Measurements from ENCODE around the gene UPK3A.
"Not testable (repeated sequence)": the region's sequence is repeated elsewhere in the genome, so short reads cannot be mapped to it uniquely, and the experiment has no call there.

Gene UPK3A

DNA sequence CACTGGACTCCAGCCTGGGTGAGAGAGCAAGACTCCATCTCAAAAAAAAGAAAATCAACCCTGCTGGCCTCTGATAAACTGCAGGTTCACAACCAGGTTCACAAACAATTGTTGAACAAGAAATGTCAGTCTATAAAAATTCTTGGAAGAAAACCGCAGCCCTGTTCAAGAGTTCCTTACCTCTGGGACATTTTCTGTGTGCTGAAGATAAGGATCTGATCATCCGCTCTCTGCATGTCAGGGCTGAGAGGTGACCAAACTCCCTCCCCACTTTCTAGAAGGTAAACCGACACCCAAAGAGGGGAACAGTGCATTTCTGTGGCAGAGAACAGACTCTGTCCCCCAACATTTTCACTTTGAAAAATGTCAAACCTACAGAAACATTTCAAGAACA, 4.2 kb upstream of the UPK3A start:
- DNase-seq (ENCODE audit: low spot score): no peak

DNA sequence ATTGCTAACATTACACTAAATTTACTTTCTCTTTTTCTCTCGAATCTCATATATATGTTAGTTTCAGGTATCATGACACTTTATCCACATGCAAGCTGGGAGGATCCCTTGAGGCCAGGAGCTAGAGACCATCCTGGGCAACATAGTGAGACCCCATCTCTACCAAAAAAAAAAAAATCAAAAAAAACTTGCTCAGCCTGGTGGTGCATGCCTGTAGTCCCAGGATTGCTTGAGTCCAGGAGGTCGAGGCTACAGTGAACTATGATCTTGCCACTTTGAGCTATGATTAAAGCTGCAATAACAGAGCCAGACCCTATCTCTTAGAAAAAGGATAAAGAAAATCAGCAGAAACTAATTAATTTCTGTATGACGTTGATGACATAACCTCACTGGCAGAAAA, 3.7 kb upstream of the UPK3A start:
- DNase-seq (ENCODE audit: low spot score): no peak

DNA sequence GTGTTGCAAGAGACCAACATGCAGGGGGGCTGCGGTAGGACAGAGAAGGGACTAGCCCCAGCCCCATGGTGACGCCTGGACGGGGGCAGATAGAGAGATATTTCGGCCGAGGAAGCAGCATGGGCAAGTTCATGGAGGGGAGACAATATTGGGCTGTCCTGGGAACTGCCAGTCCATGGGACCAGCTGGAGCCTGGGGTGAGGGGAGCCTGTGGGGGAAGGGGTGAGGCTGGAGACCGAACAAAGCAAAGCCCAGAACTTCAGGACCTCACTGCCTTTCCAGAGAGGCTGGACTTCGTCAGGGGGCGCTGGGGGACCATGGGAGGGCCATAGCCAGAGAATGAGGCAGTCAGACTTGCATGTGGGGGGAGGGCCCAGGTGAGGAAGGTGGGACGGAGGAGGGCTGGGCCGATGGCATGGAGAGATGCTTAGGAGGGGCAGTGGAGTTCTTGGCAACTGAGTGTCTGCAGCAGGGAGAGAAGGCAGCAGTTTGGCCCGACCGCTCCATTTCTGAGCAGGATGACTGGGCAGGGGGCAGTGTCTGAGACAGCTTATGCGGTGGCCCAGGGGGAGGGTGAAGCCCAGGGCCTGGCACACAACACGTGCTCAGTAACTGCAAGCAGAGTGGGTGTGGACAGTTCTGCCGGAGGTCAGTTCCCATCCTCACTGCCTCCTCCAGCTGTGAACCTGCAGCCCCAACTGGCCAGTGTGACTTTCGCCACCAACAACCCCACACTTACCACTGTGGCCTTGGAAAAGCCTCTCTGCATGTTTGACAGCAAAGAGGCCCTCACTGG, 712 bp downstream of the UPK3A start:
- DNase-seq (ENCODE audit: low spot score): no peak

GRCh38 chr22:45286854-45287551, 2.3 kb downstream of the UPK3A start:
- DNase-seq (ENCODE audit: low spot score): no peak

- peak; percentile 75 for DNase-seq (ENCODE audit: low spot score)
Observed at GRCh38 chr22:45290410-45290936, 5.7 kb downstream of the UPK3A start.

DNA sequence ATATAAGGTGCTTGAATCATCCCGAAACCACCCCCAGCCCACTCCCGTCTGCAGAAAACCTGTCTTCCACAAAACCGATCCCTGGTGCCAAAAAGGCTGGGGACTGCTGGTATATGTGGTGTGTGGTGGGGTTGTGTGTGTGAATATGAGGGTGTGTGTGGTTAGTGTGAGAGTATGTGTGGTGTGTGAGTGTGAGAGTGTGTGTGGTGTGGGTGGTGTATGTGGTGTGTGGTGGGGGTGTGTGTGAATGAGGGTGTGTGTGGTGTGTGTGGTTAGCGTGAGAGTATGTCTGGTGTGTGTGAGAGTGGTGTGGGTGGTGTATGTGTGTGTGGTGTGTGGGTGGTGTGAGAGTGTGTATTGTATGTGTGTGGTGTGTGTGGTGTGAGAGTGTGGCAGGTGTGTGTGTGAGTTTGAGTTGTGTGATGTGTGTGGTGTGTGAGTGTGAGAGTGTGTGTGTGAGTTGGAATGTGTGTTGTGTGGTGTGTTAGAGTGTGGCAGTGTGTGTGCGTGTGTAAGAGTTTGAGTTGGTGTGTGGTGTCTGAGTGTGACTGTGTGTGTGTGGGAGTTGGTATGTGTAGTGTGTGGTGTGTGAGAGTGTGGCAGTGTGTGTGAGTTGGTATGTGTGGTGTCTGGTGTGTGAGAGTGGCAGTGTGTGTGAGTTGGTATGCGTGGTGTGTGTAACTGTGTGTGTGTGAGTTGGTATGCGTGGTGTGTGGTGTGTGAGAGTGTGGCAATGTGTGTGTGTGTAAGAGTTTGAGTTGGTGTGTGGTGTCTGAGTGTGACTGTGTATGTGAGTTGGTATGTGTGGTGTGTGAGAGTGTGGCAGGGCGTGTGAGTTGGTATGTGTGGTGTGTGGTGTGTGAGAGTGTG, 6.5 kb downstream of the UPK3A start:
- no peak for DNase-seq (ENCODE audit: low spot score)

DNA sequence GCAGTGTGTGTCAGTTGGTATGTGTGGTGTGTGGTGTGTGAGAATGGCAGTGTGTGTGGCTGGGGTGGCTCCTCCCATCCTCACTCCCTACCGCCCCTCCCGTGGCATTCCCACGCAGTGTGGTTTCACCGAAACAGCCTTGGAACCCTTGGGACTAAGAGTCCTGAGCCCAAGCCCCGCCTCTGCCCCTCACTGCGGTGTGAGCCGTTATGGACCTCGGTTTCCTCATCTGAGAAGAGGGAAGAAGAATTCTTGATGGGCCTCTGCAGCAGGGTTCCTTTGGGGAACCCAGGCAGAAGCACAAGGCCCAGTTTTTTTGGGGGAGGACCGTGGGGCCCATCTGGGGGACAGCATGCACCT, 7.2 kb downstream of the UPK3A start:
- DNase-seq (ENCODE audit: low spot score): no peak

DNA sequence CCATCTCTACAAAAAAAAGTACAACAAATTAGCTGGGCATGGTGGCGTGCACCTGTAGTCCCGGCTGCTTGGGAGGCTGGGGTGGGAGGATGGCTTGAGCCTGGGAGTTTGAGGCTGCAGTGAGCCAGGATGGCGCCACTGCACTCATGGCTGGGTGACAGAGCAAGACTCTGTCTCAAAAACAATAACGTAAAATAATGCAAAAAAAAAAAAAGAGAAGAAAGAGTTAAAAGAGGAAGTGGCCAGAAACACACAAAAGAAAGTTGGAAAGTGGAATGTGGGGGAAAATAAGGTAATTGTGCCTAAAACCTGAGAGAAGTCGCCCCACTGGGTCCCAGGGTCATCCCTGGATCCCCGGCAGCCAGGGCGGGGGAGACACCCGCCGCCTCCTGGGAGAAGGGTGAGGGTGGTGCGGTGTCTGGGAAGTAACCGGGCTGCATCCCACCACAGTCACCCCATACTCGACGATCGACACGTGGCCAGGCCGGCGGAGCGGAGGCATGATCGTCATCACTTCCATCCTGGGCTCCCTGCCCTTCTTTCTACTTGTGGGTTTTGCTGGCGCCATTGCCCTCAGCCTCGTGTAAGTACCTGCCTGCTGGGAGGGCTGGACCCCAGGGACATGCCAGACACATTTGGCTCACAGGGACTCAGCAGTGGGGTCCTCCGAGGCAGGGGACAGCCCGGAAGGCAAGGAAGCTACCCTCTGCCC, 8.1 kb downstream of the UPK3A start:
- no peak for DNase-seq (ENCODE audit: low spot score)

DNA sequence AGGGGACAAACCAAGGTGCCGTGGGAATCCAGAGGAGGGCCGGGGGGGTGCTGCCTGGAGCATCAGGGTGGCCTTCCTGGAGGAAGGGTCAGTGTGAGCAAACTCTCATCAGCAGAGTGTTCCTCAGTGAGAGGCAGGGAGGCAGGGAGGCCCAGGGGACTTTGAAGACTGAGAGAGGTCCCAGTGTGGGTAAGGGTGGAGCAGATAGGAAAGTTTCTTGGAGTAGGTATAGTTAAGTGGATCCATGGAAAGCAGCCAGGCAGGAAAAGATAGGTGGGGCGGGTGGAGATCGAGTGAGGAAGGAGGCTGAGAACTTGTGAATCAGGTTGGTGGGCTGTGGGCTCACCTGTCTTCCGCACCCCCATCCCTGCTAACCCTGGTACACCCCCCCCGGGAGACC, 9.3 kb downstream of the UPK3A start:
- DNase-seq (ENCODE audit: low spot score): no peak

DNA sequence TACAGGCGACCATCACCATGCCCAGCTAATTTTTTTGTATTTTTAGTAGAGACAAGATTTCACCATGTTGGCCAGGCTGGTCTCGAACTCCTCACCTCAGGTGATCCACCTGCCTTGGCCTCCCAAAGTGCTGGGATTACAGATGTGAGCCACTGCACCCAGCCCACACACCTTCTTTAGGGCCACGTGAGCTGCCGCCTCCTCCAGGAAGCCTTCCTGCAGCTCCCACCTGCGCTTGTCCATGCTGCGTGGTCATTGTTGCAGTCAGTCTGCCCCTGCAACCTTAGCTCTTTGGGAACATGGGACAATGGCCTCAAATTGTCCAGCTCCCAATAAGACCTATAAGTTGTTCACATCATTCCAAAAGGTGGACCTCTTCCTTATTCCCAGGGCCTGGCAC, 10.3 kb downstream of the UPK3A start:
- not testable (repeated sequence) for DNase-seq (ENCODE audit: low spot score)

GRCh38 chr22:45295492-45295891, 10.7 kb downstream of the UPK3A start:
- DNase-seq (ENCODE audit: low spot score): no peak

- no peak for DNase-seq (ENCODE audit: low spot score)
Observed at GRCh38 chr22:45296628-45297297, 12.0 kb downstream of the UPK3A start.

GRCh38 chr22:45298934-45299505, 14.3 kb downstream of the UPK3A start:
- no peak for DNase-seq (ENCODE audit: low spot score)

- DNase-seq (ENCODE audit: low spot score): no peak
Observed at GRCh38 chr22:45302751-45303150, 18.0 kb downstream of the UPK3A start.

- no peak for DNase-seq (ENCODE audit: low spot score)
Observed at GRCh38 chr22:45303181-45303580, 18.4 kb downstream of the UPK3A start.

GRCh38 chr22:45304971-45305370, 20.2 kb downstream of the UPK3A start:
- DNase-seq (ENCODE audit: low spot score): no peak

DNA sequence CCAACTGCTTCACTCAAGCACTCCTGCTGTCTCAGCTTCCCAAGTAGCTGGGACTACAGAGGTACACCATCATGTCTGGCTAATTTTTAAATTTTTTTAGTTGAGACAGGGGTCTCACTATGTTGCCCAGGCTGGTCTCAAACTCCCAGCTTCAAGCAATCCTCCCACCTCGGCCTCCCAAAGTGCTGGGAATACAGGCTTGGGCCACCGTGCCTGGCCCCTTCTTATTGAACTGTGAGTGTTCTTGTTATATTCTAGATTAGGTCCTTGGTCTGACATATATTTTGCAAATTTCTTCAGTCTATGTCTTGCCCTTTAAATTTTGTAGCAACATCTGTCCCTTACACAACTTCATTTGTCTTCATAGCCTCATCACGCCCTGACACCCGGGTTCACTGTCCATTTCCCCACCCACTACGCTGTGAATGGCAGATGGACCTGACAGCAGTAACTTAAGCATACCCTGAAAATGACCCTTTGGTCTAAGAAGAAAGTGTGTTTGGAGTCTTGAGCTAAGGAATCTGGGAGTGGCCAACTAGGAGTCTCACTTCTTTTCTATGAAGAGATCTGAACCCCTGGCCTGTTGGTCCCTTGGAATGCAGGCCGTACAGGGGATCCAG, 20.8 kb downstream of the UPK3A start:
- DNase-seq (ENCODE audit: low spot score): no peak

GRCh38 chr22:45306139-45306538, 21.4 kb downstream of the UPK3A start:
- no peak for DNase-seq (ENCODE audit: low spot score)

GRCh38 chr22:45308391-45308956, 23.7 kb downstream of the UPK3A start:
- DNase-seq (ENCODE audit: low spot score): no peak

DNA sequence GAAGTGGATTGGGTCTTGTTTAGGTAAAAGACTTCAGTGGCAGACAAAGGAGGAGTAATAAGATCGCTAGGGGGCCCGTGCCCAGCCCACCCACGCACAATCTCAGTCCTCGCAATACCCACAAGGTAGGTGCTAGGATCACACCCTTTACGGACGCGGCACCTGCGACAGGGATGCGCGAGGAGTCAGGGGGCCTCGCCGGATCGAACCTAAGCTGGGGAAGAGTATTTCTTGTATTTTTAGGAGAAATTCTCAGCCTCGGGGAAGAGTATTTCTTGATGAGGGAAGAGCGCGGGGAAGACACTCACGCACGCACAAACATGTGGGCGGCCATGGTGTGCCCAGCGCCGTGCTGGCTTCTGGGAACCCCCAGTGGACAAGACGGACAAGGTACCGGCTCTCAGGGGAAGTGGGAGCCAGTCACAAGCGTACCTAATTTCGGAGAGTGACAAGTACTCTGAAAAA, 24.2 kb downstream of the UPK3A start:
- no peak for DNase-seq (ENCODE audit: low spot score)

Data from SK-N-DZ (cell line).